ENCODE data around the gene CPLX3. TPM values are rescaled to one million over a fixed set of nuclear protein-coding genes. Genes with fewer than 3 reads are reported as not detected.

Gene CPLX3
- total and polyA plus RNA-seq, 2 donors (not counting 3 experiments of a cell fraction or from before 2014, with no cell fraction given): not detected

- Histone ChIP-seq H3K9me3 (replicated peaks; ENCODE audit: control insufficient read depth, insufficient read depth, low read length) (no peaks in the 10 kb centered on the region), H3K27ac (ENCODE audit: insufficient read depth, low read depth, low read length) (no peak overlapping the region), H3K79me2 (ENCODE audit: control insufficient read depth, insufficient read depth, low read length) (peaks cover 2% of the 10 kb centered on the region), H2AFZ (ENCODE audit: low read depth, low read length) (no peak overlapping the region), H3K9ac (replicated peaks; ENCODE audit: extremely low read depth, insufficient read depth, low read length) (no peak overlapping the region), H3K27me3 (ENCODE audit: control insufficient read depth in 2 of 2, insufficient read depth in 2 of 2, low read length in 2 of 2) (no peaks in the 10 kb centered on the region), H3K4me2 (ENCODE audit: insufficient read depth, low read length) (no peak overlapping the region), H3K4me1 (ENCODE audit: control insufficient read depth, extremely low read depth, insufficient read depth, low read length) (peaks cover 3% of the 10 kb centered on the region), H3K4me3 (replicated peaks in 1 of 3; ENCODE audit: insufficient read depth in 1 of 3, low read depth in 1 of 3, low read length in 3 of 3) (no peak overlapping the region), H4K20me1 (replicated peaks; ENCODE audit: control insufficient read depth, extremely low read depth, insufficient read depth, low read length) (no peaks in the 10 kb centered on the region), H3K9me1 (replicated peaks; ENCODE audit: control insufficient read depth, extremely low read depth, insufficient read depth, low read length) (no peaks in the 10 kb centered on the region), H3K36me3 (ENCODE audit: control insufficient read depth in 2 of 2, extremely low read depth in 1 of 2, insufficient read depth in 2 of 2, low read length in 2 of 2) (peaks cover 0 to 8% of the 10 kb centered on the region in 2 experiments)
- intact Hi-C loops (cut with micrococcal nuclease) (no loop called here), dilution Hi-C loops (cut with MboI; ENCODE audit: extremely low pct_ligation_motif_present, low sequenced_read_pairs) (no loop called here)
- DNase-seq (ENCODE audit: low read depth, low spot score): no peak
- FAIRE-seq: no peak
- BruUV-seq (replicated peaks): no TSS peak
- ChIA-PET POLR2A (no interaction called here), CTCF (interaction anchor here (0.6 to 2.2 kb wide), 4 partner anchors 25 to 67 kb away, joined by 3 to 13 read pairs (median 4); partner anchors contain the start of gene LMAN1L)
- TF ChIP-seq, protein P1, sequence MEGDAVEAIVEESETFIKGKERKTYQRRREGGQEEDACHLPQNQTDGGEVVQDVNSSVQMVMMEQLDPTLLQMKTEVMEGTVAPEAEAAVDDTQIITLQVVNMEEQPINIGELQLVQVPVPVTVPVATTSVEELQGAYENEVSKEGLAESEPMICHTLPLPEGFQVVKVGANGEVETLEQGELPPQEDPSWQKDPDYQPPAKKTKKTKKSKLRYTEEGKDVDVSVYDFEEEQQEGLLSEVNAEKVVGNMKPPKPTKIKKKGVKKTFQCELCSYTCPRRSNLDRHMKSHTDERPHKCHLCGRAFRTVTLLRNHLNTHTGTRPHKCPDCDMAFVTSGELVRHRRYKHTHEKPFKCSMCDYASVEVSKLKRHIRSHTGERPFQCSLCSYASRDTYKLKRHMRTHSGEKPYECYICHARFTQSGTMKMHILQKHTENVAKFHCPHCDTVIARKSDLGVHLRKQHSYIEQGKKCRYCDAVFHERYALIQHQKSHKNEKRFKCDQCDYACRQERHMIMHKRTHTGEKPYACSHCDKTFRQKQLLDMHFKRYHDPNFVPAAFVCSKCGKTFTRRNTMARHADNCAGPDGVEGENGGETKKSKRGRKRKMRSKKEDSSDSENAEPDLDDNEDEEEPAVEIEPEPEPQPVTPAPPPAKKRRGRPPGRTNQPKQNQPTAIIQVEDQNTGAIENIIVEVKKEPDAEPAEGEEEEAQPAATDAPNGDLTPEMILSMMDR (IDR thresholded peaks at IDR 0.05; ENCODE audit: extremely low read depth in 1 of 2, insufficient read depth in 1 of 2, low read depth in 1 of 2, low read length in 2 of 2): no peak
- no peak for TF ChIP-seq JUN (IDR thresholded peaks at IDR 0.05; ENCODE audit: borderline replicate concordance, insufficient read depth, insufficient read length, low read depth)
- no peak for TF ChIP-seq GATA2 (IDR thresholded peaks at IDR 0.05; ENCODE audit: insufficient read depth, insufficient read length, low read depth, low read length)
- no peak for TF ChIP-seq POLR2AphosphoS5 (IDR thresholded peaks at IDR 0.05; ENCODE audit: insufficient read depth, low read depth, low read length)
- TF ChIP-seq MYC (IDR thresholded peaks at IDR 0.05; ENCODE audit: low read depth, low read length): no peak
- no peak for TF ChIP-seq POLR2A (IDR thresholded peaks at IDR 0.05; ENCODE audit: low read depth, low read length)
- TF ChIP-seq MAX (IDR thresholded peaks at IDR 0.05; ENCODE audit: insufficient read depth, insufficient read length): no peak
- no peak for TF ChIP-seq FOS (IDR thresholded peaks at IDR 0.05; ENCODE audit: borderline replicate concordance, insufficient read depth, low read length)
Observed at GRCh38 chr15:74837482-74838136, 11.2 kb downstream of the CPLX3 start.

Measured in endothelial cell of umbilical vein (primary cell).